Measurements from ENCODE around the gene GSS. TPM values are rescaled to one million over a fixed set of nuclear protein-coding genes. Genes with fewer than 3 reads are reported as not detected.

The GSS gene
- total RNA-seq, 1 donor from 2014 or later = 56.6 TPM

GRCh38 chr20:34946661-34947060, 8.9 kb downstream of the GSS start:
- DNase-seq (ENCODE audit: low spot score) = no peak

DNA sequence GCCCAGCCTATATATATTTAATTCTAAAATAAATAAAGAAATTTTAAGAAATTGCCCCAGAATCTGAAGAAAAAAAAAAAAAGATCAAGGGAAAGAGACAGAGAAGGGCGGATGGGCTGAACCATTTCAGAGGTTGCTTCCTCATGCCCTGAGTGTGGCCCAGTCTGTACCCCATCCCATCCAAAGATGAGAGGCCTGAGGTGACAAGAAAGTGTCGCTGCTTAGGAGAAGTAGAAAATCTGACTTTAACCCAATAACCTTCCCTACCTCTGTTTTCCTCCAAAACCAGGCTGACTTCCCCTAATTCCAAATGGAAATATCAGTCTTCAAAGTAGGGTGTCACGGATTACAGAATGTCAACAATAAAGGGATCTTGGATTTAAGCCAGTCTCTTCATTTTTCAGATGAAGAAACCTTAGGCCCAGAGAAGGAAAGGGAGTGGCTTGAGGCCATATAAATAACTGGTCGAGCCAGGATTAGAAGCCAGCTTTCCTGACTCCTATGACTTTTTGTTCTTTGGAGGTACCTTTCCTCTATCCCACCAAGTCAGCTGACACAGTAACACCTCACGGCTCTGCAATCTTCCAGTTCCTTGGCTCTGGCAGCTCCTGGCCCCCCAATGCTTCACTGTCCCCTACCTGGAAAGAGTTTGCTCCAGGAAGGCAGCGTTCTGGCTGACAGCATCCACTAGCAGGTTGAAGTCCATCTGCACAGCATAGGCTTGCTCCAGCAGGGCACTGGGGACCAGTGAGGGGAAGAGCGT, 10.1 kb downstream of the GSS start:
- no peak for DNase-seq (ENCODE audit: low spot score)

DNA sequence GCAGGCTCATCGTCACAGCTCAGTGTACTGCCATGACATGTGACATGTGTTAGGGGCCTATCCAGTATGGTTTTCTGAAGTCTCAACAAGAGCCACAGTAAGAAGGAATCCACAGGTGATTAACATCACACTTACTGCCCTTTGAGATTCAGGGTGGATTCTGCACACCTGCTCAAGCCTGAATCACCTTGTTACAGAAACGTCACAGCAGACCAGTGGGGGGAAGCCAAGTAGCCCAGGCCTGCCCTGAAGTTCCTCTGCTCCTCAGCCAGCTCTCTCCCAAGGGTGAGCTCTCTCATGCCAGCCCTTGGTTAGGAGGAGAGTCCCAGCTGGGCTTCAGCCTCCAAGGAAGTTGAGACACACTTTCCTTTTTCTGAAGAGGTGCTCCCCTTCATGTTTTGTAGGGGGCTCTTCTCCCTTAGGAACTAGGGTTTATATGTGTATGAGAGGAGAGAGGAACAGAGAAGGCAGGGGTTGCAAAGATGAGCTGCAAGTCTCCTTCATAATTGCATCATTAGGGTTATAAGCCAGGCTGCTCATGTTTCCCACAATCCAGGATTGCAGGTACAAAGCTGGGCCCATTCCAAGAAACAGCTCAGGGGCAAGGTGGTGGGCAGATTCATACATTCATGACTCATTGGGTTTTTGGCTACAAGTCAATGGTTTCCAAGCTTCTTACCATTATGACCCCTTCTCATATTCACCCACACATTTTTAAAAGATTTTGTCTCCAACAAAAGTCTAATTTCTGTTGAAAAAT, 11.6 kb downstream of the GSS start:
- no peak for DNase-seq (ENCODE audit: low spot score)

GRCh38 chr20:34942301-34942700, 13.3 kb downstream of the GSS start:
- no peak for DNase-seq (ENCODE audit: low spot score)

DNA sequence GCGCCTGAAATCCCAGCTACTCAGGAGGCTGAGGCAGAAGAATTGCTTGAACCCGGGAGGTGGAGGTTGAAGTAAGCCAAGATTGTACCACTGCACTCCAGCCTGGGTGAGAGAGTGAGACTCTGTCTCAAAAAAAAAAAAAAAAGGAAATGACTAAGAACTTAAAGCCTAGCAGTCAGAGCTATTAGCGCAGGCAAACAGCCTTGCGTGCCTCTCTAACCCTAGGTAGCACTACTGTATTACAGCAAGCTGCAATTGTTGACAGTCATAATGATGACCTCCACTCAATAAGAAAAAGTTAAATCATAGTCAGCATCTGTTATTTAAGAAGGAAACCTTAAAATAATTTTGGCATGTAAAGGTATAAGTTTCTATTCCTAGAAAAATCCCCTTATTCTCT, 14.4 kb downstream of the GSS start:
- no peak for DNase-seq (ENCODE audit: low spot score)

- no peak for DNase-seq (ENCODE audit: low spot score)
Measured at GRCh38 chr20:34940081-34940481, 15.5 kb downstream of the GSS start.

DNA sequence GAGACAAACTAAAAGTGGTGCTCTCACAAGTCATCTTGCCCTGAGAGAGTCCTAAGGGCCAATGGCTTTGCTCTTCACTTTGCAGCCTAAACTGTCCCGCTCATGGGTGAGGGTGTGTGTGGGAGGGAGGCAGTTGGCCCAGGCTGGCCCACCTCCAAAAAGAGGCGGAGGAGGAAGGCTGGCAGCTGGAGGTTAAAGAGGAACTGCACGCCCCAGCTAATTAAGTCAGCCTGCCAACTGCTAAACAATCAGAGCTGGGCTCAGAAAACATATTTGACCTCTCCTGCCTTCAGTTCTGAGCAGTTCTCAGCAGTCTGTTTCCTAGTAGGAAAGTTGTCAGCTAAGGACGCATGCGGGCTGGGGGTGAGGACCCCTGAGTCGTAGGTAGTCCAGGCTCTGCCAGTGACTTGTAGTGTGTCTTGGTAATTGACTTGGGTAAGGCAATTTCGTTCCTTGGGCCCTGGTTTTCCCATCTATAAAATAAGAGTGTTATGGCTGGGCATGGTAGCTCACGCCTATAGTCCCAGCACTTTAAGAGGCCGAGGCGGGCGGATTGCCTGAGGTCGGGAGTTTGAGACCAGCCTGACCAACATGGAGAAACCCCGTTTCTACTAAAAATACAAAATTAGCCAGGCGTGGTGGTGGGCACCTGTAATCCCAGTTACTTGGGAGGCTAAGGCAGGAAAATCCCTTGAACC, 17.0 kb downstream of the GSS start:
- DNase-seq (ENCODE audit: low spot score) = no peak

DNA sequence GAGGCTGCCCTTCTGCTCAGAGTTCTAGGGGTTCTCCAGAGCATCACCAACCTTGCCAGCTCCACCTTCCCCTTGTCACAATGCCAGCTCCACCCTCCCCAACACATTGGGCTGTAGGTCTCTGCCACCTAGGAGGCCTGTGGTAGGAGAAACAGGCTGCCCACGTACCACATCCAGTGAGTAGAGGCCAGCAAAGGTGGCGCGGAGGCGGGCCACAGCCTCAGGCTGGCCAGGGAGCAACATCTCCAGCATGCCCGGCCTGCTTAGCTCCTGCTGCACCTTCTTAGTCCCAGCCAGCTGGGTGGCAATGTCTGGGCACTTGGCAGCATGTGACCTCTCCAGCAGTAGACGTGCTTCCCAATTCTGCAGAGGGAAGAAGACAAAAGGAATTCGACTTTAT, 23.8 kb downstream of the GSS start:
- DNase-seq (ENCODE audit: low spot score) = no peak

DNA sequence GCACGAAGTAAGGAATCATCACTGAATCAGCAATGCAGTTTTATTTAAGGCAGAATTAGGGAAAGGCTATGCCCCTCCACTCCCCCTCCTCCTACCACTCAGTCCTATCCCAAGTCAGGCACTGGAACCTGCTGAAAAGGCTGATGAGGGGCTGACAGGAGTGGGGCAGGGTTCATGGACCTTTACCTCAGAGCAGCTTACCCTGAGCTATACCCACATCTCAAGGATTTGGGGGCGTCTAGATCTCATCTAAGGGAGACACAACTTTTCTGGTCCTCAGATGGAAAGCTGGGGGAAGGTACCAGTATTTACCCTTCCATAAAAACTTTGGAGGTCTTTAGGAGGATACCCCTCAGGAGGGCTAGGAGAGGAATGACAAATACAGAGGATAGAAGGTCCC, 27.2 kb downstream of the GSS start:
- DNase-seq (ENCODE audit: low spot score) = no peak

- no peak for DNase-seq (ENCODE audit: low spot score)
Measured at GRCh38 chr20:34927736-34928135, 27.9 kb downstream of the GSS start.

DNA sequence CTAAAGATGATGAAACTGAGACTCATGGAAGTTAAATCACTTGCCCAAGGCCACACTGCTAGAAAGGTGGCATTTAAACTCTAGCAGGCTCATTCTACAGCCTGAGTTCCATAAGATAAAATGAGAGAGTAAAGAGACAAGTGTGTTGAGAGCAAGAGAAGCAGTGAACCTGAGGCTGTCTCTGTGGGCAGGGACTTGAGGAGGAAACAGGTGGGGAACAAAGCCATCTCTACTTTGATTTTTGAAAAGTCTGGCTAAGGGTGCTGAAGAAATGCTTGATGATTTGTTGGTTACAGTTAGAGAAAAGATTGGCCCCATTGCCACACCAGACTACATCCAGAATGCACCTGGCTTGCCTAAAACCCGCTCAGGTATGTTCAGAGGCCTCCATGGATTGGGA, 29.0 kb downstream of the GSS start:
- DNase-seq (ENCODE audit: low spot score) = no peak

- no peak for DNase-seq (ENCODE audit: low spot score)
Measured at GRCh38 chr20:34925981-34926380, 29.6 kb downstream of the GSS start.

- DNase-seq (ENCODE audit: low spot score) = no peak
Measured at GRCh38 chr20:34925341-34925740, 30.3 kb downstream of the GSS start.

GRCh38 chr20:34923414-34923813, 32.2 kb downstream of the GSS start:
- DNase-seq (ENCODE audit: low spot score) = no peak

- no peak for DNase-seq (ENCODE audit: low spot score)
Measured at GRCh38 chr20:34922654-34923381, 32.8 kb downstream of the GSS start.

DNA sequence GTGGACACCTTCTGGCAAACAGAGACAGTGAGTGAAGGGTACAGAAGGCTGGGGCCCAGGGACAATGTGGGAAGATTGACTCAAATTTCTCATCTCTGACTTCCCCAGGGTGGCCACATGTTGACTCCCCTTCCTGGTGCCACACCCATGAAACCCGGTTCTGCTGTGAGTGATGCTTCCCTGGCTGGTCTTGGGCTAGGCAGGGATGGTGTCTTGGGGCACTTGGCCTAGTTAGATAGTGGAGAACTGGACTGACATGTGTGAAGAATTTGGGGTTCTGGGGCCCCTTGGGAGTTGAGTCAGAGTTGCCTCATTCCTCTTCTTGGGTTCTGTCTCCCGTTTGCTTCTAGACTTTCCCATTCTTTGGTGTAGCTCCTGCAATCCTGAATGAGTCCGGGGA, 34.2 kb downstream of the GSS start:
- DNase-seq (ENCODE audit: low spot score) = no peak

- no peak for DNase-seq (ENCODE audit: low spot score)
Measured at GRCh38 chr20:34920055-34920454, 35.6 kb downstream of the GSS start.

GRCh38 chr20:34916774-34917354, 38.7 kb downstream of the GSS start:
- DNase-seq (ENCODE audit: low spot score) = no peak

GRCh38 chr20:34915749-34916455, 39.7 kb downstream of the GSS start:
- no peak for DNase-seq (ENCODE audit: low spot score)

DNA sequence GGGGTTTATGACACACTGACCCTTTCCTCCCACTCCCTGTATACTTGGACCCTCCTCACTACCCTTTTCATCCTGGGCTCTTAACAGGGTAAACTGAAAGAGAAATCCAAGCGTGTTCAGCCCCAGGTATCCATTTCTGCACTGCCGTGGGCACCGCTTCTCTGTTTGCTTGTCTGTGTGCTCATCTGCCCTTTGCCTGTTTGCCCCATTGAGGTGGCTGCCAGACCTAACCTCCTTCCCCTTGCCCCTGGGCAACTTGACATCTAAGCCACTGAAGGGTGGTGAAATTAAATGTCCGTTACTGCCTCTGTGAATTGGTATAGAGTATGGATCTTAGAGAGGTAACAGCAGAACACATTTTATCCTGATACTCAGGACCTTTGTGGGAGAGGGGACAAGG, 40.5 kb downstream of the GSS start:
- DNase-seq (ENCODE audit: low spot score) = no peak
